NCI-H2171 treated with DMSO at 0.1 percent for 48 hours (cell line): ENCODE results near the gene FOXD4L3.
"Not testable (repeated sequence)": the region's sequence is repeated elsewhere in the genome, so short reads cannot be mapped to it uniquely, and the experiment has no call there.

Experiments used
- DNase-seq: peaks from one replicate; lab custom pipeline; 2025; lab: John Stamatoyannopoulos, UW

Gene FOXD4L3

DNA sequence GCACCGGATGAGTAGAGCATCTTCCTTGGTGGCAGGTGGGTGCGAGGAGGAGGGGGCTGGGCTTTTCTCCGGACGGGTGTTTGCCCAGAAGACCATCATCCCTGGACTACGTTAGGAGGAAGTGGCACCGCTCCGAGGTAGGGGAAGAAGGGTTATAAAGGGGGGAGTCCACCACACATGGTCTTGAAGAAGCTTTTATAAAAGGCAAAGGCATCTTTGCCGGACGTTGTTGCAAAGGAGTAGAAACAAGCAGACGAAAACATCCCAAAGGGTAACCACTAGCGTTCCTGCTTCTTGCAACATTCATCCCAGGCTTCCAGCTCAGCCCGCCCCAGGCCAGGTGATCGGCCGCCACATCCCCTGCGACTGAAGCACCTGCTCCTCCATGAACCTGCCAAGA, at the start of gene FOXD4L3:
TSS of gene FOXD4L3 (plus strand) at position 301 of the 400 bp plus-strand sequence. CDS start at position 386, 85 bp downstream.
- DNase-seq = not testable (repeated sequence)

DNA sequence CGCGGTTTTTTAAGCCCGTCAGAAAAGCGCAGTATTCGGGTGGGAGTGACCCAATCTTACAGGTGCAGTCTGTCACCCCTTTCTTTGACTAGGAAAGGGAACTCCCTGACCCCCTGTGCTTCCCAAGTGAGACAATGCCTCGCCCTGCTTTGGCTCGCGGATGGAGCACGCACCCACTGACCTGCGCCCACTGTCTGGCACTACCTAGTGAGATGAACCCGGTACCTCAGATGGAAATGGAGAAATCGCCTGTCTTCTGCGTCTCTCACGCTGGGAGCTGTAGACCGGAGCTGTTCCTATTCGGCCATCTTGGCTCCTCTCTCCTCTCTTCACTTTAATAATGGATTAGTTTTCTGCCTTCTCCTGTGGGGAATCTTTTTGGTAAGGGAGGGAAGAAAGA, 21.6 kb upstream of the FOXD4L3 start:
- not testable (repeated sequence) for DNase-seq

DNA sequence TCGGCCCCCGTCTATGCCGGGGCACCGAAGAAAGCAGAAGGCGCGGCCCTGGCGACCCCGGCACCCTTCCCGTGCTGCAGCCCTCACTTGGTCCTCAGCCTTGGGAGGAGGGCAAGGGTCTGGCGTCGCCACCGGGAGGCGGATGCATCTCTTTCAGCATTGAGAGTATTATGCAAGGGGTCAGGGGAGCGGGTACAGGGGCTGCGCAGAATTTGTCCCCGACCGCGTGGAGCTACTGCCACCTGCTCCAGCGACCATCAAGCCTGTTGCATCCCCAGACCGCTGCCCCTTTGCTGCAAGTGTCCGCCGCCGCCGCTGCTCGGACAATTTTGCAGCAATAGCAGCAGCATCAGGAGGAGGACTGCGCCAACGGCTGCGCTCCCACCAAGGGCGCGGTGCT, 1.1 kb downstream of the FOXD4L3 start:
- DNase-seq = not testable (repeated sequence)

DNA sequence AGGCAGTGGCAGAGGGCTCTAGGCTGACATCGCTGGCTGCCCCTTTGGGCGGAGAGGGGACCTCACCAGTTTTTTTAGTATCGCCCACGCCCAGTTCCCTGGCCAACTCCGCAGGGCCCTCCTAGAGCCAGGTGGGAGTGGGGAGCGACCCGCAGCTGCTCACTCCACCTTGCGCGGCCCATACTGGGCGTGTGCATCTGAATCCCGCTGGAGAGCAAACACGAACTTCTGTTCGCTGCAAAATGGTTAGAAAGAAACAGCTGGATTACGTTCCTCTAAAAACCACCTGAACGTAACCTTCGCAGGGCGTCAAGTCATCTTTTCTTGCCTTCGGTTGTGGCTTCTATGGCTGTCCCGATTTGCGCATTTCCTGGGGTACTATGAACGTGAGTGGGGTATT, 1.5 kb downstream of the FOXD4L3 start:
- not testable (repeated sequence) for DNase-seq

DNA sequence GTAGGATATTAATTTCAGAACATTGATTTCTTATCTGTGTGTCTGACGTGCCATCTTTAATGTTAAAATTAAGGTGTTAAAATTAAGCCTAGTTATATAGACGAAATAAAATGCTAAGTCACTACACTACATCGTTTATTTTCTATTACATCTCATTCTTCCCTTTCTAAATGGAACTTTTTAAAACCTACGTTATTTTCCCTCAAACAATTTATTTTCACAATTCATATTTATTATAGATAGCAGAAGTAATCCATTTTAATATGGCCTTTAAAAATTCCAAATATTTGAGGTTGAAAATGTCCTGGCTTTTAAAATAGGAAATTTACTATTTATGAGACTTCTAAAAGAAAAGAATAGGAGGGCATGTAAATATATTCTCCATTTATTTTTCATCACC, 2.1 kb downstream of the FOXD4L3 start:
- DNase-seq = not testable (repeated sequence)

DNA sequence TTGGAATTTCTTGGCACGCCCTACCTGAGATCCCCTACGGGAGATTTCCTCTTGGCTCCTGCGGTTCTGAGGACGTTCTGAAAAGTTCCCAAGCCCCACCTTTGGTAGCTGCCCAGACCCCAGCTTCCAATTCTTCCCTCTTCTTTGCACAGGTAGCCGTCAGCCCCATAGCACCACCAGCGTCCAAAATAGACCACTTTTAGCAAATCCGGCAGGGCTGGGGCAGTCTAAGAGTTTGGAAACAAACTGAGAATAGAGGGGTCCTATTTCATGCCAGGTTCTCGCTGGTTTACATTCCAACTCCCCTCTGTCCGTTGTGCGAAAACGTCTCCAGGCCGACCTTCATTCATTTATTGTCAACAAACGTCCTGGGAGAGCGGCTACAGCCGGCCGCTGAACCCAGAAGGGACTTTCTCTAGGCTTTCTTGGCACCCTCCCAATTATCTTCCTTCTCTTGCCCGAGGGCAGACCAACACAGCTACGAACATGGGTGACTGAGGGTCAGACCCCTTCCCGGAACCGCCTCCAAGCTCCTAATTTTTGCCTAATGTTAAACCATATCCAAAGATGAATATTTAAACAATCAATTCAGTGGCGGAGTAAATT, 3.1 kb downstream of the FOXD4L3 start:
- not testable (repeated sequence) for DNase-seq

DNA sequence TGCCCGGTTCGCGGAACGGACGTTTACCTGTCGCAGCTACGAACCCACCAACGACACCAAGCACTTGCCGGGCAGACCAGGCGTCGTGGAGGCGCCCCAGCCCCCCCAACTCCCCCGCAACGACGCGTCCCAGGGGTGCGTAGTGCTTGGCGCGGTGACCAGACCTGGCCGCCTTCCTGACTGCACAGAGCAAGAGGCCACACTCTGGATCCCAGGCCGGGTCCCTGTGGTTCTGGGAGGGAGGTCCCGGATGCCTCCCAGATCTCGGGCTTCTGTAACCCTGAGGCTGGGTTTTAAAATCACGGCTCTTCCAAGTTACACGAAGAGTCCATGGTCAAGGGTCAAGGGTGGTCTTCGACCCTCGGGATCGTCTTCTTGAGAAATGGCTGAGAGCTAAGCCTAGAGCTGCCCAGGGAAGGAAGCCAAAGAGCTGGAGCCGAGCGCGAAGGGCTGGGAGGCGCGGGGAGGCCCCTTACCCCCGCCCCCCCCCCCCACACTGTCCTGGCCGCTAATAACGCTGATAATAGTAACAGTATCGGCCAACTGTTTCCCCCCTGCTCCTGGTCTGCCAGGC, 3.8 kb downstream of the FOXD4L3 start:
- not testable (repeated sequence) for DNase-seq

DNA sequence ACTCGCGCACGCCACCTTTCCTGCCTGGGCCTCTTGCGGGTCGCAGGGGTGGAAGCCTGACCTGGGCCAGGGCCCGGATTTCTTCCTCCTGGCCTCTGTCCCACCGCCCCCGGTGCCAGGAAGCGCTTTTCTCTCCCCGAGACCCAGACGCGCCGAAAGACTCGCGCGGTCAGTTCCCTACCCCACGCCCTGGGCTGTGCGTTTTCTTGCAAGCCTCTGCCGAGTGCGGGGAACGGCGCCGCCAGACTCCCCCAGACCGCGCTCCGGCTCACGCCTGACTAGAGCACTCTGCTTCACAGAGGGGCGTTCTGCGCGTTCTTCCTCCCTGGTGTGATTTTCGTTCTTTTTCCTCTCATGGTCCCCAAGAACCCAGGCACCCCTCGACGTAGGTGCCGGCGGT, 4.5 kb downstream of the FOXD4L3 start:
- not testable (repeated sequence) for DNase-seq

DNA sequence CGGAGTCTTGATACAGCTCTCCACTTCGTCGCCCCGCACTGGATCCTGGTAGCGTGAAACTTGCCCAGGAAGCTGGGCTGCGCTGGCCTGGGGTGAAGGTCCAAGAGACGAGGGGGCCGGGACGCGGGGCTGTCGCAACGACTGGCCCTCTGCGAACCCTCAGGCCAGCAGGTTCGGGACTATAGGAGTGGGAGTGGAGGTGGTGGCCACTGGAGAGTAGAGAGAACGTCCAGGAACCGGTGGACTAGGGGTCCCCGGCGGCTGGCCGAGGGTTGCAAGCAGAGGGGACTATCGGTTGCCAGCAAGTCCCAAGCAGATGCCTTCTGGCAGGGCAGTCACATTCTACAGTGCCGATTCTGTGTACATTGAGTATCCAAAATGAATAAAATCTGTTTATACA, 5.0 kb downstream of the FOXD4L3 start:
- not testable (repeated sequence) for DNase-seq

DNA sequence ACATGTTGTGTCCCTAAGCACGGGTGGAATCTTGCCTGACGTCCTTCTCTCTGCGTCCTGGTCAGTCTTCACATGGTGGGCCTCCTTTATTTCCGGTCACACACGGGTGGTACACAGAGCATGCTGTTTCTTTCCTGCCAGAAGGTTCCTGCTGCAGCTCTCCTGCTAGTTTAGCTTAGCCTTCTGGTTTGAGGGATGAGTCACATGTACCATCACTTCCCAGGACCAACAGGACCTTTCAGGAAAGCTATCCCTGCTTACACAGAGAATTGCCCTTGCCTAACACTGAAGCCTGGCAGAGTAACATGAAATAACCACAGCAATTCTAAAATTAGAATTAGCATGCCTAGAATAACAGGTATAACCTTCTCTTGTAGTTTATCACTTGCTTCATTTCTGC, 8.5 kb downstream of the FOXD4L3 start:
- not testable (repeated sequence) for DNase-seq

DNA sequence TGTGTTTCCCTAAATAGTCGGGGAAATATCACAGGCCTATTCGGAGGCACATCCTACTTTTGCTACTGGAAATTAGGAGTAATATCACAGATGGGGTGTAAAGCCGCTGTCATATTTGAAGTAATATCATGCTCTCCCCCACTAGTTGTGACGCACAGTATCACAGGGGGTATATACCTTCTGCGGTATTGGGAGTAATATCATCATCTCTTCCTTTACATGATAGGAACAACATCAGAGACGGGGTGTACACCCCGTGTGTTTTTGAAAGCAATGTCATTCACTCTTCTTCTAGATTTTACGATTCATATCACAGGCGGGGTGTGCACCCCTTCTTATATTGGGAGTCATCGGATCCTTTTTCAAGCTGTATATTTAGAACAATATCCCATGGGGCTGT, 15.5 kb downstream of the FOXD4L3 start:
- not testable (repeated sequence) for DNase-seq

DNA sequence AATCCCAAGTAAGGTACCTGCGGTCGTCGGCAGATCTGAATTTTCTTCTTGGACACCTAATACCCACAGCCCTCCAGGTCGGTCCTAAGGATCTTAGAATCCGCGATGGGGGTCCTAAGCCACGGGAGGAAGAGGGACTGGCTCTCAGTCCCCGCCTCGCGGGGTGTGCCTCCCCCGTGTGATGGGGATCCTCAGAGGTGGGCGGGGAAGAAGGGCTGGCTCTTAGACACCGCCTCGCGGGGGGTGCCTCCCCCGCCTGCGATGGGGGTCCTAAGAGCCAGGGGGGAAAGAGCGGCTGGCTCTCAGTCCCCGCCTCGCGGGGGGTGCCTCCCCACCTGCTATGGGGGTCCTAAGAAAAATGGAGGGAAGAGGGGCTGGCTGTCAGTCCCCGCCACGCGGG, 21.1 kb downstream of the FOXD4L3 start:
- not testable (repeated sequence) for DNase-seq

DNA sequence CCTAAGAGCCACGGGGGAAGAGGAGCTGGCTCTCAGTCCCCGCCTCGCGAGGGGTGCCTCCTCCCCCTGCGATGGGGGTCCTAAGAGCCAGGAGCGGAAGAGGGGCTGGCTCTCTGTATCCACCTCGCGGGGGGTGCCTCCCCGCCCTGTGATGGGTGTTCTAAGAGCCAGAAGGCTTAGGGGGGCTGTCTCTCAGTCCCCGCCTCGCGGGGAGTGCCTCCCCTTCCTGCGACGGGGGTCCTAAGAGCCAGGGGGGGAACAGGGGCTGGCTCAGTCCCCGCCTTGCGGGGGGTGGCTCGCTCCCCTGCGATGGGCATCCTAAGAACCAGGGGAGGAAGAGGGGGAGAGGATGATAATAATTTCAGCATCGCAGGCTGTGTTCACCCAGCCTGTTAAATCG, 21.9 kb downstream of the FOXD4L3 start:
- not testable (repeated sequence) for DNase-seq

DNA sequence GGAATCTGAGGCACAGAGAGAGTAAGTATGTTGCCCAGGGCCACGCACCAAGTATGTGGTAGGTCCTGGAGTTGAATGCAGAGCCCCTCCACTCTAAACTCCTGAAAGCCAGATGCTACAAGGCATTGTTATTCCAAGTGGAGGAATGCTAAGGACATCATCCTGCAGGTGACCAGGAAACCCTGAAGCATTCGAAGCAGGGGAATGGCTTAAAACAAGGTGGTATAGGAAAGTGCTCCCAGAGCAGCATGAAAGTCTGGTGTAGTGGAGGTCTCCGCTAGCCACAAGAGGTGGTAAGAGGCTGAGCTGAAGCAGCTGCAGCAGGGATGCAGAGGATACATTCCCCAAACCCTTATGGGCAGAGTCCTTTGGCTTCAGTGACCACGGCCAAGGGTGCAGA, 26.4 kb downstream of the FOXD4L3 start:
- not testable (repeated sequence) for DNase-seq

DNA sequence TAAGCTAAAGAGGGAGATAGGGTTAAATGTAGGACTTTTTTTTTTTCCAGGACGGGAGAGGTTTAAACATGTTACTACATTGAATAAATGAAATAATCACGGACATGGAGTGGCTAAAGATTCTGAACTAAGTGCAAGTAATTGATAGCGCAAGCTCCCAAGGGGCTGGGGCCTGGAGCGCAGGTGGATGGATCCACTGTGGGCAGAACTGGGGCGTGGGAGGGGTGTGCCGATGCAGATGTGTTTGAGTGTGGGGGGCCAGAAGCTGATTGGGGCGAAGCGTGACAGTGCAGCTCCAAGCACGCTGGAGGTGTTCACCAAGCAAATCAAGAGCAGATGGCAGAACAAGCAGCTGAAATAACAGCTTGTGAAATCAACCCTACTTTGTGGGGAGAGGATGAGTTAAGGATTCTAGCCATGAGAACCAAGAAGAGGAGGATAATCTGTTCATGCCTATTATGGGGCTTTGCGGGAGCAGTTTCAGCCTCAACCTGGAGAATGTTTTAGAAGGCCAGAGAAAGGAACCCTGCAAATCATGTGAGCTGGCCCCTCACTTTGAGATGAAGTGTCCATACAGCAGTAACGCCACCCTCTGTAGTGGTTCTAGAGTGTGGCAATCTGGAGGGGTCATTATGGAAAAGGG, 28.0 kb downstream of the FOXD4L3 start:
- DNase-seq = not testable (repeated sequence)

DNA sequence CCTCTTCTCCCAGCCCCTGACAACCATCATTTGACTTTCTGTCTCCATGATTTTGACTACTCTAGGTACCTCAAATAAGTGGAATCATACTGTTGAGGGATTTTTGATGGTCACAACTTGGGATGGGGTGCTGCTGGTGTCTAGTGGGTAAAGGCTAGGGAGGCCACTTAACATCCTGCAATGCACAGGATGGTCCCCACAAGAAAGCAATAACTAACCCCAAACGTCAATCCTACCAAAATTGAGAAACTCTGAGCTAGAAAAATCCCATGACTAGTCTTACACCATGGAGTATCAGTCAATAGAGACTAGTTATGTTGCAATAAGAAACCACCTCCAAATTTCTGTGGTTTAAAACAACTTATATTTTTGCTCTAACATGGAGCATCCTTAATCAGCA, 29.5 kb downstream of the FOXD4L3 start:
- not testable (repeated sequence) for DNase-seq

DNA sequence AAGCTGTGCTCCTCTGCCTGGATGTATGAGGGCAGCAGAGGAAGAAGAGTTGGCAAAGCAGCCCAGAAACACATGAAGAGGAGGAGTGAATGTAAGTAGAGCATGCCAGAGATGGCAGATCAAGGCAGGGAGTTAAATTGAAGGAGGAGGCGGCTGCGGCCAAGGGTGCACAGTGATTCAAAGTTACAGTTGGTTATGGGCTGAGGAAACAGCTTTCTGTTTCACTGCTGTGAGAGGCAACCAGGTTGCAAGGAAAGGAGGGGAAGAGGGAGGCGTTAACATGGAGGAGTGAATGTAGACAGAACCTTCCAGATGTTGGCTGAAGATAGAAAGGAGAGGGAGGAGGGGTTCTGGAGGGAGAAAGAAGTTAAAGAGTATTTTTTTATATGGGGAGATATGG, 33.3 kb downstream of the FOXD4L3 start:
- DNase-seq = not testable (repeated sequence)

DNA sequence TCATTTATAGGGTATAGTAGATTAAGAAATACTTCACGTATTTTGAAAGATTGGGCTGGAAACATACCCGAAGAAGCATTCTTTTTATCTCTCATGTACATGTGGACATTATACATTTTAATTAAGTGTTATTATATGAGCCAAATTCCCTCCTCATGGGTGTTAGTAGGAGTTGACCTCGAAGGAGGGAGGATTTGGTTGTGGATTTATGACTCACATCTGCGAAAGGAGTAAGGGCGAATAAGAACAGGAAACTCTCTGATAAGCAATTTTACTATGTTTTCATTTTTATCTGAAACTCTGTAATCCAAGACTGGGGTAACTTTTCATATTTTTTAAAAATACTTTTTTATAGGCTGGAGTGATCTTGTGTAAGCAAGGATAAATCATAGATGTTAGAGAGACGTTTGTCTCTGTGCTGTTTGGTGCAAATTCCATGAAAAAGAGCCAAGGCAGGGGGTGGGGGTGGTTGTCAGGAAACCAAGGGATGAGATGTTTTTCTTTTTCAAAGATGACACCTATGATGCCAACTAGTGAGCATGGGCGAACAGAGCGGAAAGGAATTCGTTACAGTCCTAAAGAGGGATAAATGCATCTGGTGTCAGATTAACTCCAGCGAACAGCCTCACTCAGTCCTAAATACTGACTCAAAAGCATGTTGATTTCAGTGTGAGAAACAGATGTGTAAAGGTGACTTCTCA, 34.1 kb downstream of the FOXD4L3 start:
- not testable (repeated sequence) for DNase-seq

DNA sequence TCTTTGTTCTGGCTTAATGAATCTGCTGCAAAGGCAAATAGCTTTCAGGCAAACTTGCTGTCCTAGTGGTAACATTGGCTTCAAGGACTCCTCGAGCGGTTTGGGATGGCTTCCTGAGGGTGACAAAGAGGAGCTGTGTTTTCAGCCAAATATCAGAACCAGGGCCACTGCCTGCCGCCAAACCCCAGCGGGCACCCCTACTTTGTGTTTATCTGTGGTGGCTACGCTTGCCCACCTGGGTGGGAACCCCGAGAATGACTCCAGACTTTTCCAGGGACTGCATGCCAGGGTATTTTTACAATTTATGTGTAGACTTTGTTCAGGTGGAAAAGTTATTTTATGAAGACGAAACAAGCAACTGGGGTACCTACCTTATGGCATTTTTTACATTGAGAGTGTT, 35.3 kb downstream of the FOXD4L3 start:
- not testable (repeated sequence) for DNase-seq

DNA sequence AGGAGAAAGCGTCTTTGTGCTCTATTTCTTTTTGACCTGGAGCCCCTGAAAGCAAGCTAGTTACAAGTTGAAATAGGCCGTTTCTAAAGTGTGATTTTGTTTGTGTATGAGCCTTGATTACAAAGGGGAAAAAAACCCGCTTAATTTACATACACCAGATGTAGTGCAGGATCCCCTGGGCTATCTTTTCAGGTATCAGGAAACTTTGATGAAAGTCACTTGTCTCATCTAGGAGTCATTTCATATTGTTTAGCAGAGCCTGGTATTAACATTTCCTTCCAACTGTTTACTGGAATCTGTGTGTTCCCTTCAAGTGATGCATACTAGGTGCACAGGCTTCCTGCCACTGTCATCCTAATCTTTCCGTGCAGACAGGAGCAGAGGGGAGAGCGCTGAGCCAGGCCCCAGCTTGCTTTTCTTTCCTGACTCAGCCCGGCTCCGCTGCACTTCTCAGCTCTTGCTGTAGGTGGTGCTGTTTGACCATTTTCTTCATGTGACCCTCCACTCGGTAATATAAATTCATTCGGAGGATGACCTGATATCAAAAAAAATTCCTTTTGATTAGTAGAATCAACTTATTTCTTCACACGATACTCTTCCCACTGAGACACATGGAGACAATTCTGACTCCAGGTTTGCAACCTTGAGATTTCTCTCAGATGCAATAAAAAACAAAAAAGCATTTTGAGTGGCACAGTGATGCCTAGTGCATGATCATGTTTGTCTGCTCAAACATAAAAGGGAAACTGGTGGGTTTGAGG, 39.8 kb downstream of the FOXD4L3 start:
- not testable (repeated sequence) for DNase-seq

DNA sequence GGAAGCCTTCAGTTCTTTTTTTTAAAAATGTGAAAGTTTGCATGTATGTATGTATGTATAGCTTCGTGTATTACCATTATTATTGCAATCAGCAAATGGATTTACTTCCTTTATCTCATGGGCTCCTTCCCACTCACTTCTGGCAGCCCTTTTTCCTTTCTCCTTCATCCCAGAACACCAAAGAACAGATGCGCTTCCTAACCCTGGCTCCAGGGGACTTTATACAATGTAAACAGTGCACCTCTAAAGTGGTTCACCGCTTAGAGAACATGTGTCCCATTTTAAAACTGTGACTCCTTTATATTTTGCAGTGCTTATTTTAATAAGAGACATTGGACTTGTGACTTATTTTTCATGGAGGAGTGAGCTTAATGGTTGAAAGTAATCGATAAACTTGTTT, 40.6 kb downstream of the FOXD4L3 start:
- not testable (repeated sequence) for DNase-seq

DNA sequence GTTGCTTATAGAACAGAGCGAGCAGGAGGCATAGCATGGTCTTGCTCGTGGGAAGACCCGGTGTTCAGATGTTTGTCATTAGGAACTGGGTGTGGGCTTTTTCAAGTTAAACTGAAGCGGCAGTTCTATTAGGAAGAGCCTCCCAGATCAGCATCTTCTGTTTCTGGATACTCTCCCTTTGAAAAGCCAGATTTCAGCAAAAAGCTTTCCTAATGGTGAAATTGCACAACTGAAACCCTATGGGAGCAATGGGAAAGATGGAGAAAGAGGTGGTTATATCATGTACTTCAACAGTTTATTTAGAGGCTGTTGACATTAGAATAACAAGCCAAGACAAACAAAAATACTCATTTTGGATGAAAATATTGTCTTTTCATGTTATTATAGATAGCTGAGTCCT, 41.3 kb downstream of the FOXD4L3 start:
- DNase-seq = not testable (repeated sequence)
